GM23248 (cell line): Measurements from ENCODE around the gene RAB8B. TPM values are rescaled to one million over a fixed set of nuclear protein-coding genes. Genes with fewer than 3 reads are reported as not detected.
"Not testable (repeated sequence)": the region's sequence is repeated elsewhere in the genome, so short reads cannot be mapped to it uniquely, and the experiment has no call there.

Source experiments
- DNase-seq: peaks from one replicate; pipeline ENCODE4 v3.0.0-alpha.2; 2015
- H2AFZ ChIP-seq: fragments of 200-600 bp; sonication (generic); 2 replicates; pipeline ENCODE4 v1.6.1; 2016; ENCODE audit warnings: antibody characterized with exemption
- H3F3A ChIP-seq: fragments of 200-600 bp; sonication (generic); 2 replicates; pipeline ENCODE4 v1.6.1; 2016; ENCODE audit warnings: mild to moderate bottlenecking, antibody characterized with exemption, mixed run types; ENCODE audit not compliant: insufficient read depth
- H3K27ac ChIP-seq: fragments of 200-600 bp; sonication (generic); 2 replicates; pipeline ENCODE4 v1.5.1; 2016; ENCODE audit warnings: mild to moderate bottlenecking
- H3K27me3 ChIP-seq: fragments of 200-600 bp; sonication (generic); replicated peaks from 2 replicates; pipeline ENCODE4 v1.6.1; 2016; ENCODE audit warnings: mild to moderate bottlenecking; ENCODE audit not compliant: insufficient read depth
- H3K36me3 ChIP-seq: fragments of 200-600 bp; sonication (generic); 2 replicates; pipeline ENCODE4 v1.6.1; 2016; ENCODE audit warnings: low read depth, mild to moderate bottlenecking
- H3K4me1 ChIP-seq: fragments of 200-600 bp; sonication (generic); 2 replicates; pipeline ENCODE4 v1.6.1; 2016; ENCODE audit warnings: mild to moderate bottlenecking; ENCODE audit not compliant: insufficient read depth
- H3K4me2 ChIP-seq: fragments of 200-600 bp; sonication (generic); one replicate; pipeline ENCODE4 v1.6.1; 2016; ENCODE audit warnings: mild to moderate bottlenecking; ENCODE audit not compliant: unreplicated experiment
- H3K4me3 ChIP-seq: fragments of 200-600 bp; sonication (generic); 2 replicates; pipeline ENCODE4 v1.5.1; 2016; ENCODE audit warnings: mild to moderate bottlenecking
- H3K79me2 ChIP-seq: fragments of 200-600 bp; sonication (generic); 2 replicates; pipeline ENCODE4 v1.6.1; 2016; ENCODE audit warnings: mild to moderate bottlenecking; ENCODE audit not compliant: insufficient read depth
- H3K9ac ChIP-seq: fragments of 200-600 bp; sonication (generic); 2 replicates; pipeline ENCODE4 v1.6.1; 2016; ENCODE audit warnings: mild to moderate bottlenecking
- H3K9me2 ChIP-seq: fragments of 200-600 bp; sonication (generic); 2 replicates; pipeline ENCODE4 v1.6.1; 2016; ENCODE audit warnings: mixed run types, mild to moderate bottlenecking, moderate library complexity; ENCODE audit not compliant: insufficient read depth
- H3K9me3 ChIP-seq: fragments of 200-600 bp; sonication (generic); one replicate; pipeline ENCODE4 v1.6.1; 2017; ENCODE audit warnings: low read depth
- H4K20me1 ChIP-seq: fragments of 200-600 bp; sonication (generic); 2 replicates; pipeline ENCODE4 v1.6.0; 2016; ENCODE audit not compliant: insufficient read depth
- EZH2 ChIP-seq: fragments of 200-600 bp; sonication (generic); IDR thresholded peaks from 2 replicates; pipeline ENCODE4 v1.6.1; 2018; ENCODE audit warnings: antibody characterized with exemption, mild to moderate bottlenecking; ENCODE audit not compliant: insufficient read depth, poor library complexity, severe bottlenecking
- EZH2phosphoT487 ChIP-seq: fragments of 200-600 bp; sonication (generic); IDR thresholded peaks from 2 replicates; pipeline ENCODE4 v1.6.1; 2018; ENCODE audit warnings: antibody characterized with exemption, moderate library complexity, mild to moderate bottlenecking, low read depth; ENCODE audit not compliant: insufficient read depth
- WGBS, 2 experiments: methylation state at CpG; one replicate each; pipeline ENCODE4 v1.1.6; 2015 to 2017; ENCODE audit warnings: low lambda C conversion rate in 2 of 2, low coverage in 1 of 2; ENCODE audit errors: missing lambda C conversion rate in 2 of 2; 5-methylcytosine and 5-hydroxymethylcytosine counted together
- in situ Hi-C: fragments of 300-500 bp; cut with MboI; formaldehyde crosslinking; loops from 2 replicates; pipeline ENCODE4 v1.15.0; 2020
- polyA plus RNA-seq: library from polyadenylated mRNA; unstranded; fragments of >200 nt; fragmentation: Nextera tagmentation; extraction: Ambion mirVana; gene quantifications from 2 replicates; pipeline ENCODE4 v1.2.1, GENCODE V29; 2016
- total RNA-seq: library from RNA; depleted of rRNA; stranded (reverse); fragments of >200 nt; shearing (Covaris generic); gene quantifications from 2 replicates; pipeline ENCODE4 v1.2.3, GENCODE V29; 2014

The RAB8B gene
- total and polyA plus RNA-seq, 2 experiments from 2014 or later: 43.6 to 54.3 TPM

DNA sequence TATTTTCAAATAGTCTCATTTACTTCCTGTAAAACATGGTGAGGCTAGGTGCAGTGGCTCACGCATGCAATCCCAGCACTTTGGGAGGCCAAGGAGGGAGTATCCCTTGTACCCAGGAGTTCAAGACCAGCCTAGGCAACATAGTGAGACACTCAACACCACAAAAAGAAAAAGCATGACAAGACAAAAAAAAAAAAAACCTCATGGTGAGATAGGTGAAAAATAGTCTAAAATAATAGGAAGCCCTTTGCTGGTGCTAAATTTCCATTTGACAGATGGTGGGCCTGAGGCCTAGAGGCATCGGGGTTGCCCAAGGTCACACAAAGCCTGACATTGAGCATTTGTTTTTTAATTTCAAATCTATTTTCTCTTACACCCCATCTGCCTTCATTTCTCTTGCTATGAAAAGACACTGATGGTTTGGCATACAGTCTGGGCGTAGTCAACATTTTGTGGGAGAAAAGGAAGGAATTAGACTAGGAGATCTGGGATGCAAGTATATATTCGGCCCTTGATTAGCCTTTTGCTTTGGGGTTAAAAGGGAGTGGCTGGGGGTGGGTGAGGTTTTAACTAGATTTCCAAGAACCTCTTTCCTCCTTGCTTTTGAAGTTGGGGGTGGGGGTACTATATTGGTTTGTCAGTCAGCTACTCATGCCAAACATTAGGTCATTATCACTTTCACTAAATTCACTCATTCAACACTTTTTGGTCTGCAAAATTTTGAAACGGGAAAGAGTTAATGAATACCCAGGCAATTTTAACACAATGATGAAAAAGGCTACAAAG is 11.3 kb downstream of the RAB8B start:
- H3F3A ChIP-seq: no peaks in the 10 kb centered on the region
- H4K20me1 ChIP-seq: no peaks in the 10 kb centered on the region
- H3K27me3 ChIP-seq: no peaks in the 10 kb centered on the region
- H3K9me3 ChIP-seq: no peaks in the 10 kb centered on the region
- no peak overlapping the region for H3K27ac ChIP-seq
- H3K9ac ChIP-seq: no peak overlapping the region
- TF ChIP-seq EZH2phosphoT487 (no peak), EZH2 (no peak)
- WGBS, 2 experiments: 87 to 89% methylated on average over 5 of the region's 5 CpGs
- peaks cover 21% of the 10 kb centered on the region for H3K4me1 ChIP-seq
- peaks cover 98% of the 10 kb centered on the region for H3K79me2 ChIP-seq
- H3K9me2 ChIP-seq: no peaks in the 10 kb centered on the region
- 0 out of 2 replicates have a peak, but pooled peaks cover 3% of the 10 kb centered on the region for H3K36me3 ChIP-seq
- in situ Hi-C loops: no loop called here
- no peak overlapping the region for H3K4me2 ChIP-seq
- no peak overlapping the region for H2AFZ ChIP-seq
- no peak for DNase-seq
- no peak overlapping the region for H3K4me3 ChIP-seq

GRCh38 chr15:63202861-63203260 is 13.5 kb downstream of the RAB8B start:
- Histone ChIP-seq H3K4me1 (peaks cover 21% of the 10 kb centered on the region), H3K9ac (no peak overlapping the region), H3K27me3 (no peaks in the 10 kb centered on the region), H3K4me2 (no peak overlapping the region), H3K36me3 (0 out of 2 replicates have a peak, but pooled peaks cover 3% of the 10 kb centered on the region), H3K9me2 (no peaks in the 10 kb centered on the region), H2AFZ (no peak overlapping the region), H4K20me1 (no peaks in the 10 kb centered on the region), H3K4me3 (no peak overlapping the region), H3K27ac (no peak overlapping the region), H3K9me3 (no peaks in the 10 kb centered on the region), H3K79me2 (peaks cover 98% of the 10 kb centered on the region), H3F3A (no peaks in the 10 kb centered on the region)
- no peak for TF ChIP-seq EZH2phosphoT487
- TF ChIP-seq EZH2: no peak
- DNase-seq: no peak
- in situ Hi-C loops: no loop called here
- WGBS, 2 experiments: 49 to 54% methylated on average over 5 of the region's 5 CpGs

DNA sequence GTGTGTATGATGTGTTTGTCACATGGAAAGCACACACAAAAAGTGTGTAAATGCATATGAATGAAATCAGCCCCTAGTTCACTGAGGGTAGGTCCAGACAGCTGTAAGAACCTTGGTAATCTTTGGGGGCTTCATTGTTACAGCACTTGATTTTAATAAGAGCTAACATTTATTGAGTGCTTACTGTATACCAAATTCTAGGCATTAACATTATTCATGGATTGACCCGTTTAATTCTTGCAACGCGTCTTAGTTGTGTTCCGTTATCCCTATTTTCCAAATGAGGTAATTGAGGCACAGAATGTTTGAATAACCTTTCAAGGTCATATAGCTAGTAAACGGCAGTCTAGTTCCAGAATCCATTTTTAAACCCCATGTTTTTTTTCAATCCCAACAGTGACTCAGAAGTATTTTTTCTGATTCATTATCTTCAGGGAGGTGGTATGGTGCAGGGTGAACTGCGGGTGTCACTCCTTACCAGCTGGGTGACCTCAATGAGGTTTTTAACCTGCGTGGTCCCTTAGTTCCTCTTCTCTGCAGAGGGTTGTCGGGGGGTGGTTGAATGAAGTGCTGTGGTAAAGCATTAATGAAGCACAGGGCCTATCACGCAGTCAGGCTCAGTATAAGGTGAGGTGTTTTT is 14.2 kb downstream of the RAB8B start:
- DNase-seq: peak; percentile 39

GRCh38 chr15:63206079-63206478 is 16.7 kb downstream of the RAB8B start:
- TF ChIP-seq EZH2phosphoT487: no peak
- TF ChIP-seq EZH2: no peak
- peaks cover 8% of the 10 kb centered on the region for H3F3A ChIP-seq
- H2AFZ ChIP-seq: no peak overlapping the region
- H3K4me3 ChIP-seq: no peak overlapping the region
- no peaks in the 10 kb centered on the region for H3K36me3 ChIP-seq
- in situ Hi-C loops: no loop called here
- WGBS, 2 experiments: 99 to 100% methylated on average over 2 of the region's 2 CpGs
- no peak for DNase-seq
- H3K9me2 ChIP-seq: no peaks in the 10 kb centered on the region
- no peak overlapping the region for H3K4me2 ChIP-seq
- no peak overlapping the region for H3K27ac ChIP-seq
- H3K9ac ChIP-seq: no peak overlapping the region
- no peaks in the 10 kb centered on the region for H4K20me1 ChIP-seq
- H3K4me1 ChIP-seq: peaks cover 18% of the 10 kb centered on the region
- peaks cover 98% of the 10 kb centered on the region for H3K79me2 ChIP-seq
- no peaks in the 10 kb centered on the region for H3K27me3 ChIP-seq
- H3K9me3 ChIP-seq: no peaks in the 10 kb centered on the region

More for the DNA sequence above, 14.2 kb downstream of the RAB8B start:
- Histone ChIP-seq H3F3A (no peaks in the 10 kb centered on the region), H3K9me3 (no peaks in the 10 kb centered on the region), H3K27ac (no peak overlapping the region), H3K4me3 (no peak overlapping the region), H3K79me2 (peaks cover 98% of the 10 kb centered on the region), H3K27me3 (no peaks in the 10 kb centered on the region), H3K9ac (no peak overlapping the region), H2AFZ (no peak overlapping the region), H4K20me1 (no peaks in the 10 kb centered on the region), H3K36me3 (0 out of 2 replicates have a peak, but pooled peaks cover 3% of the 10 kb centered on the region), H3K4me2 (no peak overlapping the region), H3K4me1 (peaks cover 15% of the 10 kb centered on the region), H3K9me2 (no peaks in the 10 kb centered on the region)
- TF ChIP-seq EZH2phosphoT487 (no peak), EZH2 (no peak)
- 86 to 88% methylated on average over 9 of the region's 9 CpGs for WGBS, 2 experiments
- in situ Hi-C loops: no loop called here

GRCh38 chr15:63208824-63209223 is 19.4 kb downstream of the RAB8B start:
- H3K27me3 ChIP-seq, H3K9me2 ChIP-seq, H4K20me1 ChIP-seq, H3K36me3 ChIP-seq, H3K4me3 ChIP-seq, H3K9ac ChIP-seq, in situ Hi-C loops, H3K4me2 ChIP-seq, H3K27ac ChIP-seq, H2AFZ ChIP-seq, DNase-seq, H3K9me3 ChIP-seq: not testable (repeated sequence)
- H3K79me2 ChIP-seq: peaks cover 84% of the 10 kb centered on the region
- peaks cover 41% of the 10 kb centered on the region for H3K4me1 ChIP-seq
- 95% methylated on average over 12 of the region's 12 CpGs for WGBS, 2 experiments
- H3F3A ChIP-seq: peaks cover 36% of the 10 kb centered on the region
